EL (cell line): ENCODE data around the gene TMCO4.

Experiments
- DNase-seq: peaks from one replicate; pipeline ENCODE4 v3.0.0-alpha.2; 2016

Gene TMCO4

GRCh38 chr1:19744335-19744743, 55.4 kb downstream of the TMCO4 start:
- no peak for DNase-seq

- DNase-seq: no peak
These were observed 55.9 kb downstream of the TMCO4 start for GRCh38 chr1:19743793-19744192.

- DNase-seq: no peak
These were observed 56.5 kb downstream of the TMCO4 start for GRCh38 chr1:19743180-19743579.

DNA sequence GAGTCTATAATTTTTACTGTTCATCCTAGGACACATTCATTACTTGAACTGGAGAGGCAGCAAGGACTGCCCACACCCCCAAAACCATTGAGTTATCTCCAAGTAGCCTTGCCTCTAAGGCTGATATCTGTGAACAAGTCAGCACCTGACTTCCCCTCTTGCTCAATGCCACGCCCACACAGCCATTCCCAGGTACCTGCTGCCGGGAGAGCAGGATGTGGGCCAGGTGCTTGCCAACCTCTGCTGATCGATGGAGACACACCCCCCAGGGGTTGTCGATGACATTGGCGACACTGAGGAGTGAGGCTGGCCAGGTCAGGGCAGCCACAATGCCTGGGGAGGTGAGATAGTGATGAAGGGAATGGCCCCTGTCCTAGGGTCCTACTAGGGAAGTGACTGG, 60.1 kb downstream of the TMCO4 start:
- no peak for DNase-seq

DNA sequence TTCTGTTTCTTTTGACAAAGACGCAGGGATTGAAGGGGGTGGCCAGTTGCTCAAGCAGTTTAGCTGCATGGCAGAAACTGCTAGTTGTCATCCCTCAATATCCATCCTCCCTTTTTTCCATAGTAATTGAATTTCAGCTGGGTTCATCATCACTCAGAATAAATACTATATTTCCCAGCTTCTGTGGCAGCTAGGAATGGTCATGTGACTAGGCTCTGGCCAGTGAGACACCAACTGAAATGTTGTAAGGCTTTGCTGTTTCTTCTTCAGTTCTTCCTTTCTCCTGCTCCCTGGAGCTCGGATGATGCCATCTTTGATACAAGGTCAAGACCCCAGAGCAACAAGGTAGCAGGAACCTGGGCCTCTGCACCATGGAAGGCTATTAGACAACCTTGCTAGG, 61.0 kb downstream of the TMCO4 start:
- DNase-seq: no peak

- DNase-seq: no peak
These were observed 61.6 kb downstream of the TMCO4 start for GRCh38 chr1:19738076-19738475.

GRCh38 chr1:19737104-19737825, 62.5 kb downstream of the TMCO4 start:
- peak; percentile 54 for DNase-seq

GRCh38 chr1:19735440-19736127, 64.1 kb downstream of the TMCO4 start:
- peak; percentile 96 for DNase-seq

- DNase-seq: peak; percentile 52
These were observed 65.2 kb downstream of the TMCO4 start for GRCh38 chr1:19734472-19734999.

DNA sequence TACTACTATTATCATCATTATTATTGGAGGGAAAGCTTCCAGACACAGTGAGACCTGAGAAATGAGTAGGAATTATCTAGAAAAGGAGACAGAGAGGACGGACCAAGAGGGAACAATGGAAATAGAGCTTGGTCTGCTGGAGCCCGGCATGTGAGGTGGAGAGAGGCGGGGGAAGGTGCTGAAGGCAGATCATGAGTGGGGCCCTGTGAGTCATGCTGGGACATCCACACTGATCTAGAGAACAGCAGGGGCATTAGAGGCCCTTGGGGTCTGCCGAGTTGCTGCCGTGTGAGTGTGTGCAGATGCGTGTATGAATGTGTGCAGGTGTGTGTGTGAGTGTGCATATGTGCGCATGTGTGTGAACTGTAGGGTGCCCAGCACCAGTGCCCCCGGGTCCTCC, 65.7 kb downstream of the TMCO4 start:
- no peak for DNase-seq

- DNase-seq: no peak
These were observed 66.1 kb downstream of the TMCO4 start for GRCh38 chr1:19733615-19734014.

- DNase-seq: no peak
These were observed 68.3 kb downstream of the TMCO4 start for GRCh38 chr1:19731311-19731821.

- no peak for DNase-seq
These were observed 68.9 kb downstream of the TMCO4 start for GRCh38 chr1:19730793-19731192.

DNA sequence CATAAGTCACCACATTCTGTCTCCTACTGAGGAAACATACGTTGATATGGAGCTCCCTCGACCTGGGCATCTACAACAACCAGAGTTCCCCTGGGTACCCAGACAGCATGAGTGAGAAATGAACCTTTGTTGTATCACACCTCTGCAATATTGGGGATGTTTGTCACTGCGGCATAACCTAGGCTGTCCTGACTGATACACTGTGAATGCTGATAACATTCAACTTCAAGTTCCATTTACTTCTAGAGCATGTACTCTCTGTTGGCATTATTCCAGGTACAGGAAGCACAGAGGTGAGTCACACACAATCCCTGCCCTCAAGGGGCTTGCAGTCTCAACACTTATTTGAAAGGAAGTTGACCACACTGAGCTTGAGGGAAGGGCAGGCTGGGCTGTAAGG, 69.5 kb downstream of the TMCO4 start:
- no peak for DNase-seq

DNA sequence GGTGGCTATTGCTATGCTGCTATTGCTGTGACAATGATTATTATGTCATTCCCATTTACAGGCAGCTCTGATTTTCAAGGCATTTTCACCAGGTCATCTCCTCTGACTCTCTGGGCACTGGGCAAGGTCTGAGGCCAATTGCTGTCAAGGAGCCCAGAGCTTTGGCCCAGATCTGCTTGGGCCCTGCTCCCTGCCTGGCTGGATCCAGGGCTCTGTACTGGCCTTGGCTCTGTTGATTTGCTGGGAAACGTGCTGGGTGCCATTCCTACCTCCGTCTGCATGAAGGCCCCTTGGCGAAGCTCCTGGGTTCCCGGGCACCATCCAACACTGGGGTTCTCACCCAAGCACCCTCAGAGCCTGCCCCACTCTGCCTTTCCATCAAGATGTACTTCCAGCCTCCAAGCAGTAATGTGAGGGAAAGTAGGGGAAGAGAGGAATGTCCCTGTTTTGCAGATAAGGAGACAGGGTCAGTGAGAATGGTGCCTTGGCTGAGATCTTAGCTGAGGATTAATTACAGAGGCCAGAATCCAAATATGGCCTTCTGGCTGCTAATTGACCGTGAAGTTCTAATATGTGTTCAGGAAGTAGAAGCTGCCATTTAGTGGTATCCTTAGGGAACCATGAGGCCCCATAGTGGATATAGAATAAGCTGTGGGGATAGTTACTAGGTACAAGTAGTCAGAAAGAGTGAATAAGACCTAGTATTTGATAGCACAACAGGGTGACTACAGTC, 71.1 kb downstream of the TMCO4 start:
- DNase-seq: no peak

GRCh38 chr1:19725606-19726005, 74.1 kb downstream of the TMCO4 start:
- no peak for DNase-seq

DNA sequence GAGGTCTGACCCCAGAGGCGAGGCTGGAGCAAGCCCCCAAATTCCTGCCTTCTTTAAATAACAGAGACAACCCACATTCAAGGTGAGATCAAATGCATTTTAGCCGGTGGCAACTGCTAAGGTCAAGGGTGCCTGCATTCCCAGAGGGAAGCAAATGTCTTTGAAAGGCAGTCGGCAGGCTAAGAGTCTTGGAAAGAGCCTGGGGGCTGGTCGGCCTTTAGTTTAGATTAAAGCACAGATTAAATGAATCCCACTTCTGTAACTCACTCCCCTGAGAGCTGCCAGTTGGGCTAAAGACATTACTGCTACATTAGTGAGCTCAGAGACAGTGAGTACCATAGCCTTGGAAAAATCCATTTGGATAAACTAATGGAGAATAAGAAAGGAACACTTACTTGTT, 75.8 kb downstream of the TMCO4 start:
- no peak for DNase-seq

DNA sequence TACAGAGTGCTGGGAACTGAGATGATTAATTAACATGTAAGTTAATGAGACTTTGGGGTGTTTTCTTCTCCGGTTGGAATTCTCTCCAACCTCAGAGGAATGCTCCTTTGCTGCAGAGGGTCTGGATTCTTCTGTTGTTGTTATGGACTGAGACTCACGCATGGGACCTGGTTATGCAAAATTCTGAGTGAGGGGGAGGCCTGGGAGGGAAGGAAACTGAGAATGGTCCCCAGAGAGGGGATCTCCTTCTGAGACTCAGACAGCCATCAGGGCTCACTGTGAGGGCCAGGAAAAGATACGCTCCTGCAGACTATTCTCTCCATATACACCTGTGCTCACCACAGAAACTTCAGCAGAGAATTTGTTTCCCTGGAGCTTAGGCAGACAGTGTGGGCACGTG, 78.7 kb downstream of the TMCO4 start:
- no peak for DNase-seq

GRCh38 chr1:19720174-19720573, 79.5 kb downstream of the TMCO4 start:
- DNase-seq: no peak

DNA sequence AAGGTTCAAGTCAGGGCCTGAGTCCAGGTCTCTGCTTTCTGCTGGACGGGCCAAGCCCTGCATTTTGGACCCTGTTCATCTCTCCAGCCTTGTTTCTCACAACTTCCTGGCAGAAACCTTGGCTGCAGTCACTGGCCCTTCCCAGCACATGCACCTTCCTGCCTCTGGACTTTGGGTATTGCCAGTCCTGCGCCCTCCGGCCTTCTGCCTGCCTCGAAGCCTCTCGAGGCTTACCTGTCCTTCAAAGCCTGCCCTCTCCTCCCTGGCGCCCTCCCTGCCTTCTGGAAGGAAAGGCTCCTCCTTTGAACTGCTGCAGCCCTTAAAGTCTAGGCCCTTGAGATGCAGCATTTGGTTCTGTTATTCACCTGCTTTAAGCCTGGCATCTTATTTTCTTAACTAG, 82.2 kb downstream of the TMCO4 start:
- no peak for DNase-seq

DNA sequence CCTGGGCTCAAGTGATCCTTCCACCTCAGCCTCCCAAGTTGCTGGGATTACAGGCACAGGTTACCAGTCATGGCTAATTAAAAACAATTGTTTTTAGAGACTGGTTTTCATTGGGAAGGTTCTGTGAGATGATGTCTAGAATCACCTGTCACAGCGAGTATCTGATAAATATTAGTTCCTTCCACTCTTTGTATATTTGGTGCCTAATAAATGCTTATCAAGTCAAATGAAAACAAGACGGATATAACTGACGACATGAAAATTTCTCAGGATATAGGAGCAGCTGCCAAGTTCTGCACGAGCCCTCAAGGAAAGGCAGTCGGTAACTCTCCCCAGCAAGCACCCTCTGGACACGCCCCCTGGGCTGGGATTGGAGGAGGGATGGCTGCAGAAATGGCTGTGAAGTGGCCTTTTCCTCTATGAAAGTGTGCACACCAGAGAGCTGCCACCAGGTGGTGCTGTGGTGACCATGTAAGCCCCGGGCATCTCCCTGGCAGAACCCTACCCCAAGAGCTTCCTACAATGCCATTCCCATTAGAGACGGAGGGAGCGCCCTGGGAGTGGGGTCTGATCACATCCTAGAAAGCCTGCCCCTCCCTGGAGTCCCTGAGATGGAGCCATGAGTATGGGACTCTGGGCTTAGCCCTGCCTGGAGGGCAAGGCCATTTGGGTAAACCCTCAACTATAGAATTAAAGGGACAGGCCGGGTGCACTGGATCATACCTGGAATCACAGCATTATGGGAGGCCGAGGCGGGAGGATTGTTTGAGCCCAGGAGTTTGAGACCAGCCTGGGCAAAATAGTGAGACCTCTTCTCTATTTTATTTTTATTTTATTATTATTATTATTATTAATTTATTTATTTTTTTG, 84.1 kb downstream of the TMCO4 start:
- peak; percentile 96 for DNase-seq

DNA sequence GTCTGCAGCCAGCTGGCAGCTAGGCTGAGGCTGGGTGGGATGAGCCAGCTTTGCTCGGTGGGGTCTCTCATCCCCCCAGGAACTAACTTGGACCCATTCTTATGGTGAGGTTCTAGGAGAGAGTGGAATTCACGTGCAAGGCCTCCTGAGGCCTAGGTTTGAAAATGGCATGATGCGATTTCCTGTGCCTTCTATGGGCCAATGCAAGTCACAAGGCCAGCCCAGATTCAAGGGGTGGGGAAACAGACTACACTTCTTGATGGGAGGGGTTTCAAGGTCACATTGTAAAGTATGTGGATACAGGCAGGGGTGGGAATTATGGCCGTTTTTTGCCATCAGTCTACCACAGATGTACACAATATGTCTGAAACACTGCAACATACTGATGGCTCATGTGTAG, 86.8 kb downstream of the TMCO4 start:
- DNase-seq: no peak
